Liver (tissue), 9 donors: Measurements from ENCODE around the gene SH2D3C. TPM values are rescaled to one million over a fixed set of nuclear protein-coding genes. Genes with fewer than 3 reads are reported as not detected.

Experiments used
- DNase-seq: peaks from one replicate; pipeline ENCODE4 v3.0.0-alpha.2; 2017; ENCODE audit warnings: low spot score
- H3K27ac ChIP-seq, 2 donors: one replicate each; pipeline ENCODE4 v1.7.0; 2013; ENCODE audit warnings: inconsistent platforms in 2 of 2, low read length in 2 of 2, control low read depth in 1 of 2, low read depth in 1 of 2, mild to moderate bottlenecking in 1 of 2
- H3K27me3 ChIP-seq, 4 donors: one replicate each; pipeline versions ENCODE4 v1.6.1 to v1.7.0; 2013; ENCODE audit warnings: low read length in 3 of 4, inconsistent platforms in 1 of 4, mild to moderate bottlenecking in 1 of 4, moderate library complexity in 1 of 4; ENCODE audit not compliant: control insufficient read depth in 4 of 4, insufficient read depth in 4 of 4
- H3K36me3 ChIP-seq, 4 donors: one replicate each; pipeline versions ENCODE4 v1.6.1 to v1.7.0; 2013; ENCODE audit warnings: low read length in 3 of 4, mild to moderate bottlenecking in 3 of 4, low read depth in 1 of 4, moderate library complexity in 1 of 4; ENCODE audit not compliant: control insufficient read depth in 4 of 4, insufficient read depth in 3 of 4
- H3K4me1 ChIP-seq, 4 donors: one replicate each; pipeline versions ENCODE4 v1.6.1 to v1.7.0; 2013; ENCODE audit warnings: low read length in 3 of 4, mild to moderate bottlenecking in 3 of 4, moderate library complexity in 1 of 4; ENCODE audit not compliant: control insufficient read depth in 4 of 4, insufficient read depth in 4 of 4
- H3K4me3 ChIP-seq, 3 donors: one replicate each; pipeline versions ENCODE4 v1.6.1 to v1.7.0; 2013; ENCODE audit warnings: low read length in 3 of 3, control low read depth in 1 of 3, low read depth in 1 of 3, mild to moderate bottlenecking in 1 of 3
- H3K9ac ChIP-seq, 2 donors: one replicate each; pipeline ENCODE4 v1.7.0; 2013; ENCODE audit warnings: low read length in 2 of 2, mild to moderate bottlenecking in 2 of 2, moderate library complexity in 2 of 2, control low read depth in 1 of 2, low read depth in 1 of 2
- H3K9me3 ChIP-seq, 4 donors: one replicate each; pipeline versions ENCODE4 v1.6.1 to v1.7.0; 2013; ENCODE audit warnings: low read length in 3 of 4; ENCODE audit not compliant: control insufficient read depth in 4 of 4
- CTCF ChIP-seq: fragments of 150-350 bp; IDR thresholded peaks from 2 replicates; pipeline ENCODE4 v1.5.1; 2017; ENCODE audit warnings: improper control_type of control experiment, low read depth, low read length; ENCODE audit not compliant: missing input control
- EGR1 ChIP-seq, 2 donors: IDR thresholded peaks; 2 replicates each; pipeline ENCODE4 v1.6.1; 2016 to 2018; ENCODE audit warnings: antibody characterized with exemption in 2 of 2, low read depth in 2 of 2
- FOXA2 ChIP-seq: IDR thresholded peaks from 2 replicates; pipeline ENCODE4 v1.6.1; 2016; ENCODE audit warnings: antibody characterized with exemption
- GABPA ChIP-seq, 2 donors: IDR thresholded peaks in 1 of 2; conservative IDR thresholded peaks in 1 of 2; 2 replicates each; pipeline ENCODE4 v1.6.1; 2016; ENCODE audit warnings: antibody characterized with exemption in 2 of 2, mild to moderate bottlenecking in 1 of 2, moderate library complexity in 1 of 2
- HNF4G ChIP-seq: IDR thresholded peaks from 2 replicates; pipeline ENCODE4 v1.6.1; 2016; ENCODE audit warnings: antibody characterized with exemption
- JUND ChIP-seq, 2 donors: IDR thresholded peaks; 2 replicates each; pipeline ENCODE4 v1.6.1; 2016; ENCODE audit warnings: antibody characterized with exemption in 2 of 2
- NR2F2 ChIP-seq: IDR thresholded peaks from 2 replicates; pipeline ENCODE4 v1.6.1; 2016; ENCODE audit warnings: antibody characterized with exemption
- RAD21 ChIP-seq, 2 donors: IDR thresholded peaks; 2 replicates each; pipeline ENCODE4 v1.6.1; 2016; ENCODE audit warnings: antibody characterized with exemption in 2 of 2, mild to moderate bottlenecking in 2 of 2
- RXRA ChIP-seq, 2 donors: IDR thresholded peaks; 2 replicates each; pipeline ENCODE4 v1.6.1; 2017 to 2018; ENCODE audit warnings: antibody characterized with exemption in 2 of 2, mild to moderate bottlenecking in 1 of 2
- SP1 ChIP-seq: IDR thresholded peaks from 2 replicates; pipeline ENCODE4 v1.6.1; 2018; ENCODE audit warnings: antibody characterized with exemption, mild to moderate bottlenecking
- TAF1 ChIP-seq: conservative IDR thresholded peaks from 2 replicates; pipeline ENCODE4 v1.6.1; 2016; ENCODE audit warnings: antibody characterized with exemption, mild to moderate bottlenecking
- YY1 ChIP-seq: IDR thresholded peaks from 2 replicates; pipeline ENCODE4 v1.6.1; 2016; ENCODE audit warnings: antibody characterized with exemption, mild to moderate bottlenecking
- ZBTB33 ChIP-seq: IDR thresholded peaks from 2 replicates; pipeline ENCODE4 v1.6.1; 2016; ENCODE audit warnings: antibody characterized with exemption
- WGBS: extraction: QIAGEN DNeasy Blood & Tissue Kit; methylation state at CpG from one replicate; pipeline ENCODE4 v1.1.7; 2013; 5-methylcytosine and 5-hydroxymethylcytosine counted together
- polyA plus RNA-seq, 2 donors: library from polyadenylated mRNA; stranded (reverse) in 1 of 2; unstranded in 1 of 2; fragments of 200-250 nt in 1 of 2; fragments of >200 nt in 1 of 2; fragmentation: Nextera tagmentation in 1 of 2; extraction: Ambion mirVana in 1 of 2; gene quantifications; one replicate each; pipeline versions ENCODE4 v1.2.1 to v1.2.3, GENCODE V29; 2013 to 2015
- total RNA-seq, 2 donors: library from RNA; depleted of rRNA; stranded (reverse); fragments of >200 nt; gene quantifications; one replicate each; pipeline ENCODE4 v1.2.3, GENCODE V29; 2014
- donor health status: healthy.
- donor health status: healthy.
- donor health status: healthy.
- donor health status: healthy.
- donor health status: healthy.

SH2D3C gene
- total and polyA plus RNA-seq, 4 donors = 2.2 to 5.1 (median 3.9) TPM

GRCh38 chr9:127717766-127718165, 60.7 kb downstream of the SH2D3C start:
- TF ChIP-seq FOXA2 (no peak), RXRA (IDR thresholded peaks at IDR 0.05) (no peak), YY1 (no peak), TAF1 (no peak), HNF4G (no peak), ZBTB33 (no peak)
- H3K4me1 ChIP-seq = peaks cover 4 to 12% (median 8%) of the 10 kb centered on the region in 4 donors
- H3K9me3 ChIP-seq = no peaks in the 10 kb centered on the region
- WGBS = 75% methylated on average over 5 of the region's 5 CpGs
- DNase-seq = no peak
- H3K4me3 ChIP-seq = no peak overlapping the region
- no peak overlapping the region for H3K9ac ChIP-seq
- no peaks in the 10 kb centered on the region for H3K27me3 ChIP-seq
- no peaks in the 10 kb centered on the region for H3K36me3 ChIP-seq
- no peak overlapping the region for H3K27ac ChIP-seq

- TF ChIP-seq ZBTB33 (no peak), YY1 (no peak), EGR1 (IDR thresholded peaks at IDR 0.05; ENCODE audit: low read depth in 2 of 2) (no peak), JUND (IDR thresholded peaks at IDR 0.05) (no peak), SP1 (no peak), GABPA (IDR thresholded peaks at IDR 0.05 in 1 of 2, conservative IDR thresholded peaks at IDR 0.05 in 1 of 2) (no peak), NR2F2 (no peak), RAD21 (IDR thresholded peaks at IDR 0.05) (no peak), CTCF (no peak), RXRA (IDR thresholded peaks at IDR 0.05) (no peak), FOXA2 (no peak), HNF4G (no peak)
- Histone ChIP-seq H3K27ac (no peak overlapping the region), H3K9ac (no peak overlapping the region), H3K4me3 (no peak overlapping the region), H3K27me3 (no peaks in the 10 kb centered on the region), H3K4me1 (peaks cover 4 to 12% (median 8%) of the 10 kb centered on the region in 4 donors), H3K36me3 (no peaks in the 10 kb centered on the region), H3K9me3 (no peaks in the 10 kb centered on the region)
- 87% methylated on average over 9 of the region's 9 CpGs for WGBS
- DNase-seq = no peak
Observed at GRCh38 chr9:127716412-127716811, 62.1 kb downstream of the SH2D3C start.
